ENCODE results near the gene OLIG1.

DNA sequence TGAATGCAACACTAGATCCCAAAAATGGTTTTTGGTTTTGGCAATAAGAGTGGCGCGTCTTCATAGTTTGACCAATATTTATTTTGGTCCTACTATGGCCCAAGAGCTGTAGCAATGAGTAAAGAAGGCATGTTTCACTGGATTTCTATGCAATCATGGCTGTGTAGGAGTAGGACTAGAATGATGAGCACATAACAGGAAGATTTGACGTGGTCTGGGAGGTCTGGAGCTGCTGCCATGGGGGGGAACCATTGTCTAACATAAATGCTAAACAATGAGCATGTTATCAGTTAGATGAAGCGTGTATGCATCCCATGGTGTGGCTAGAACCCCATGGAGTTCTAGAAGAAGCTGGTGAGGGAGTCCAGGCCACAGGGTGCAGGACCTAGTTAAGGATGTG, 38.3 kb downstream of the OLIG1 start:
- no peak for TF ChIP-seq POLR2A (IDR thresholded peaks at IDR 0.05; ENCODE audit: low read length)
- TF ChIP-seq GATA1 (IDR thresholded peaks at IDR 0.05; ENCODE audit: low read depth, low read length): no peak
